ENCODE measurements around the gene COL5A1. TPM values are rescaled to one million over a fixed set of nuclear protein-coding genes. Genes with fewer than 3 reads are reported as not detected.
"Not testable (repeated sequence)": the region's sequence is repeated elsewhere in the genome, so short reads cannot be mapped to it uniquely, and the experiment has no call there.

The COL5A1 gene
- total and polyA plus RNA-seq, 2 experiments from 2014 or later, result 2.5 to 13.1 TPM

DNA sequence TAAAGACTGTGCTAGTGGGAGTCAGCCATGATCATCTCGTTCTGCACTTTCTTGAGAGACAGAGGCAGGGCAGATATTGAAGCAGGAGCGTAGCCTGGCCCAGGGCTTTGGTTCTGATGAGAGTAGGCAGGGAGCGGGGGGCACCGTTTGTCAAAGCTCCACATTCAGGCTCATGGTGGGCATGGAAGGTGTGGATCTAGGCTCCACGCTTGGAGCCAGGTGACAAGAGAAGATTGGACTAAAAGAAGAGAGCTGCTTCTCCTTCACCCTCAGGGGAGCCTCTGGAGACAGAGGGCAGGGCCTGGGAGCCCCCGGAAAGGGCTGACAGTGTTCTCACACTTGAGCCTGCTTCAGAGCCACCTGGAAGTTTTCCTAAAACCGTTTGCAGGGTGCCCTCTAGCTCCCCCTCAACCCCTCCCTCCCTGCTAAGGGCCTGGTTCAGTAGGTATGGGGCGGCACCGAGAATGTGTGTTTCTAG lies 214.3 kb downstream of the COL5A1 start (continued):
- TF ChIP-seq, protein P1, sequence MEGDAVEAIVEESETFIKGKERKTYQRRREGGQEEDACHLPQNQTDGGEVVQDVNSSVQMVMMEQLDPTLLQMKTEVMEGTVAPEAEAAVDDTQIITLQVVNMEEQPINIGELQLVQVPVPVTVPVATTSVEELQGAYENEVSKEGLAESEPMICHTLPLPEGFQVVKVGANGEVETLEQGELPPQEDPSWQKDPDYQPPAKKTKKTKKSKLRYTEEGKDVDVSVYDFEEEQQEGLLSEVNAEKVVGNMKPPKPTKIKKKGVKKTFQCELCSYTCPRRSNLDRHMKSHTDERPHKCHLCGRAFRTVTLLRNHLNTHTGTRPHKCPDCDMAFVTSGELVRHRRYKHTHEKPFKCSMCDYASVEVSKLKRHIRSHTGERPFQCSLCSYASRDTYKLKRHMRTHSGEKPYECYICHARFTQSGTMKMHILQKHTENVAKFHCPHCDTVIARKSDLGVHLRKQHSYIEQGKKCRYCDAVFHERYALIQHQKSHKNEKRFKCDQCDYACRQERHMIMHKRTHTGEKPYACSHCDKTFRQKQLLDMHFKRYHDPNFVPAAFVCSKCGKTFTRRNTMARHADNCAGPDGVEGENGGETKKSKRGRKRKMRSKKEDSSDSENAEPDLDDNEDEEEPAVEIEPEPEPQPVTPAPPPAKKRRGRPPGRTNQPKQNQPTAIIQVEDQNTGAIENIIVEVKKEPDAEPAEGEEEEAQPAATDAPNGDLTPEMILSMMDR (conservative IDR thresholded peaks at IDR 0.05; ENCODE audit: low read depth in 2 of 2), result no peak
- no peak for TF ChIP-seq ZNF114 (CRISPR knock-in tag; IDR thresholded peaks at IDR 0.05)

DNA sequence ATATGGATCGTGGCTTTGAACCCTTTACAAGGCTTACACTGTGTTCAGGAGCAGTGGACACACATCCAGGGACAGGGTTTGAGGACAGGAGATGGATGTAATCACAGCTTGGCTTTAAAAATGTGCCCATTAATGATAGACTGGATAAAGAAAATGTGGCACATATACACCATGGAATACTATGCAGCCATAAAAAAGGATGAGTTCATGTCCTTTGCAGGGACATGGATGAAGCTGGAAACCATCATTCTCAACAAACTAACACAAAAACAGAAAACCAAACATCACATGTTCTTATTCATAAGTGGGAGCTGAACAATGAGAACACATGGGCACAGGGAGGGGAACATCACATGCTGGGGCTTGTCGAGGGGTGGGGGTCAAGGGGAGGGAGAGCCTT lies 215.8 kb downstream of the COL5A1 start:
- not testable (repeated sequence) for H3K4me1 Mint-ChIP-seq; H3K36me3 Mint-ChIP-seq (ENCODE audit: low read depth); H3K27ac Mint-ChIP-seq; H3K4me1 ChIP-seq (ENCODE audit: insufficient read depth); H2AFZ ChIP-seq; H3K9me2 ChIP-seq (ENCODE audit: insufficient read depth); H4K20me1 ChIP-seq (replicated peaks; ENCODE audit: insufficient read depth); DNase-seq (ENCODE audit: low spot score); H3K4me2 ChIP-seq; H3F3A ChIP-seq (replicated peaks; ENCODE audit: low read depth); H3K4me3 ChIP-seq; H3K36me3 ChIP-seq (ENCODE audit: insufficient read depth); H3K27me3 ChIP-seq (ENCODE audit: insufficient read depth); H3K4me3 Mint-ChIP-seq; ATAC-seq; H3K27me3 Mint-ChIP-seq (ENCODE audit: insufficient read depth, low read depth, poor library complexity); H3K79me2 ChIP-seq (replicated peaks; ENCODE audit: insufficient read depth); H3K27ac ChIP-seq (ENCODE audit: low read depth)
- H3K9me3 Mint-ChIP-seq, result peaks cover 21% of the 10 kb centered on the region

DNA sequence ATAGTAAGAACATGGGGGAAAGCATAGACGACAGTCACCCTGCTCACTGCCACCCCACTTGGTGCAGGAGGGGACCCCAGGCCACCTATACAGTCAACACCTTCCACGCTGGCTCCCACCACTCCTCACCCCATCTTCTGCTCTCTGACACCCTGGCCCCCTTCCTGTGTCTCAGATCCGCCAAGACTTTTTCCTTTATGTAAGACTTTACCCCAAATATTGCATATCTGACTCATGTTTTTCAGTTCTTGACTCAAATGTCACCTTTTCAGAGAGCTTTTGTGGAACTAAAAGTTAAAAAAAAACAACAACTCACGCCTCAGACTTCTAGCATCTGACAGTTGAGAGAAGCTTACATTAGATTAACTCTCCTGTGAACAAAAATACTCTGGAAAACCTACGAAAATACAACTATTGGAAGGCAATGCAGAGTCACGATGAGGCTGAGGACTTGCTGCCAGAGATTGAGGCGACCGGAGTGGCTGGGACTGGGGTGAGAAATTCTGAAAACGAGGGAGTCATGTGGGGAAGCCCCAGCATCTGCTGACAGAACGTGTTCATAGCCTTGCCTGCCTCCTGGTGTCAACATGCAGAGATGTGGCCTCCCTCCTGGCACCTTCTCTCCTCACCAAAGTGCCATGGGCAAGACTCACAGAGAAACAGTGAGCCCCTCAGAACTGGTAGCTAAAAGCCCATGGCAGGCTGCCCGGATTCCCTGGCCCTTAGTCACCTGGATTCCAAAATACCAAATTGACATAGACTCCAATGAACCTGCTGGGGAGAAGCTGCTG lies 216.6 kb downstream of the COL5A1 start:
- no peaks in the 10 kb centered on the region for H4K20me1 ChIP-seq (replicated peaks; ENCODE audit: insufficient read depth)
- H3K4me1 ChIP-seq (ENCODE audit: insufficient read depth), result no peaks in the 10 kb centered on the region
- no peaks in the 10 kb centered on the region for H3K27me3 ChIP-seq (ENCODE audit: insufficient read depth)
- peaks cover 9% of the 10 kb centered on the region for H3K36me3 Mint-ChIP-seq (ENCODE audit: low read depth)
- no peaks in the 10 kb centered on the region for H3K4me1 Mint-ChIP-seq
- H3K4me3 ChIP-seq, result no peak overlapping the region
- DNase-seq (ENCODE audit: low spot score), result no peak
- no peak overlapping the region for H2AFZ ChIP-seq
- no peak for ATAC-seq
- no peak overlapping the region for H3K27ac Mint-ChIP-seq
- peaks cover 21% of the 10 kb centered on the region for H3K9me3 Mint-ChIP-seq
- no peak overlapping the region for H3K4me3 Mint-ChIP-seq
- H3K27me3 Mint-ChIP-seq (ENCODE audit: insufficient read depth, low read depth, poor library complexity), result peaks cover 5% of the 10 kb centered on the region
- H3K4me2 ChIP-seq, result no peak overlapping the region
- no peaks in the 10 kb centered on the region for H3K79me2 ChIP-seq (replicated peaks; ENCODE audit: insufficient read depth)
- H3K36me3 ChIP-seq (ENCODE audit: insufficient read depth), result no peaks in the 10 kb centered on the region
- H3F3A ChIP-seq (replicated peaks; ENCODE audit: low read depth), result no peaks in the 10 kb centered on the region
- 0 out of 2 replicates have a peak, but pooled peaks cover 3% of the 10 kb centered on the region for H3K9me2 ChIP-seq (ENCODE audit: insufficient read depth)
- no peak overlapping the region for H3K27ac ChIP-seq (ENCODE audit: low read depth)
- TF ChIP-seq POLR2AphosphoS5 (IDR thresholded peaks at IDR 0.05; ENCODE audit: low read depth) (no peak), NANOG (IDR thresholded peaks at IDR 0.05; ENCODE audit: borderline replicate concordance) (no peak), CREB1 (CRISPR knock-in tag; IDR thresholded peaks at IDR 0.05; ENCODE audit: low read depth) (no peak), ZNF114 (CRISPR knock-in tag; IDR thresholded peaks at IDR 0.05) (no peak), STAT1 (IDR thresholded peaks at IDR 0.05; ENCODE audit: unreplicated experiment) (no peak), ZNF331 (CRISPR knock-in tag; IDR thresholded peaks at IDR 0.05; ENCODE audit: low read depth) (no peak)
- TF ChIP-seq, protein P2, sequence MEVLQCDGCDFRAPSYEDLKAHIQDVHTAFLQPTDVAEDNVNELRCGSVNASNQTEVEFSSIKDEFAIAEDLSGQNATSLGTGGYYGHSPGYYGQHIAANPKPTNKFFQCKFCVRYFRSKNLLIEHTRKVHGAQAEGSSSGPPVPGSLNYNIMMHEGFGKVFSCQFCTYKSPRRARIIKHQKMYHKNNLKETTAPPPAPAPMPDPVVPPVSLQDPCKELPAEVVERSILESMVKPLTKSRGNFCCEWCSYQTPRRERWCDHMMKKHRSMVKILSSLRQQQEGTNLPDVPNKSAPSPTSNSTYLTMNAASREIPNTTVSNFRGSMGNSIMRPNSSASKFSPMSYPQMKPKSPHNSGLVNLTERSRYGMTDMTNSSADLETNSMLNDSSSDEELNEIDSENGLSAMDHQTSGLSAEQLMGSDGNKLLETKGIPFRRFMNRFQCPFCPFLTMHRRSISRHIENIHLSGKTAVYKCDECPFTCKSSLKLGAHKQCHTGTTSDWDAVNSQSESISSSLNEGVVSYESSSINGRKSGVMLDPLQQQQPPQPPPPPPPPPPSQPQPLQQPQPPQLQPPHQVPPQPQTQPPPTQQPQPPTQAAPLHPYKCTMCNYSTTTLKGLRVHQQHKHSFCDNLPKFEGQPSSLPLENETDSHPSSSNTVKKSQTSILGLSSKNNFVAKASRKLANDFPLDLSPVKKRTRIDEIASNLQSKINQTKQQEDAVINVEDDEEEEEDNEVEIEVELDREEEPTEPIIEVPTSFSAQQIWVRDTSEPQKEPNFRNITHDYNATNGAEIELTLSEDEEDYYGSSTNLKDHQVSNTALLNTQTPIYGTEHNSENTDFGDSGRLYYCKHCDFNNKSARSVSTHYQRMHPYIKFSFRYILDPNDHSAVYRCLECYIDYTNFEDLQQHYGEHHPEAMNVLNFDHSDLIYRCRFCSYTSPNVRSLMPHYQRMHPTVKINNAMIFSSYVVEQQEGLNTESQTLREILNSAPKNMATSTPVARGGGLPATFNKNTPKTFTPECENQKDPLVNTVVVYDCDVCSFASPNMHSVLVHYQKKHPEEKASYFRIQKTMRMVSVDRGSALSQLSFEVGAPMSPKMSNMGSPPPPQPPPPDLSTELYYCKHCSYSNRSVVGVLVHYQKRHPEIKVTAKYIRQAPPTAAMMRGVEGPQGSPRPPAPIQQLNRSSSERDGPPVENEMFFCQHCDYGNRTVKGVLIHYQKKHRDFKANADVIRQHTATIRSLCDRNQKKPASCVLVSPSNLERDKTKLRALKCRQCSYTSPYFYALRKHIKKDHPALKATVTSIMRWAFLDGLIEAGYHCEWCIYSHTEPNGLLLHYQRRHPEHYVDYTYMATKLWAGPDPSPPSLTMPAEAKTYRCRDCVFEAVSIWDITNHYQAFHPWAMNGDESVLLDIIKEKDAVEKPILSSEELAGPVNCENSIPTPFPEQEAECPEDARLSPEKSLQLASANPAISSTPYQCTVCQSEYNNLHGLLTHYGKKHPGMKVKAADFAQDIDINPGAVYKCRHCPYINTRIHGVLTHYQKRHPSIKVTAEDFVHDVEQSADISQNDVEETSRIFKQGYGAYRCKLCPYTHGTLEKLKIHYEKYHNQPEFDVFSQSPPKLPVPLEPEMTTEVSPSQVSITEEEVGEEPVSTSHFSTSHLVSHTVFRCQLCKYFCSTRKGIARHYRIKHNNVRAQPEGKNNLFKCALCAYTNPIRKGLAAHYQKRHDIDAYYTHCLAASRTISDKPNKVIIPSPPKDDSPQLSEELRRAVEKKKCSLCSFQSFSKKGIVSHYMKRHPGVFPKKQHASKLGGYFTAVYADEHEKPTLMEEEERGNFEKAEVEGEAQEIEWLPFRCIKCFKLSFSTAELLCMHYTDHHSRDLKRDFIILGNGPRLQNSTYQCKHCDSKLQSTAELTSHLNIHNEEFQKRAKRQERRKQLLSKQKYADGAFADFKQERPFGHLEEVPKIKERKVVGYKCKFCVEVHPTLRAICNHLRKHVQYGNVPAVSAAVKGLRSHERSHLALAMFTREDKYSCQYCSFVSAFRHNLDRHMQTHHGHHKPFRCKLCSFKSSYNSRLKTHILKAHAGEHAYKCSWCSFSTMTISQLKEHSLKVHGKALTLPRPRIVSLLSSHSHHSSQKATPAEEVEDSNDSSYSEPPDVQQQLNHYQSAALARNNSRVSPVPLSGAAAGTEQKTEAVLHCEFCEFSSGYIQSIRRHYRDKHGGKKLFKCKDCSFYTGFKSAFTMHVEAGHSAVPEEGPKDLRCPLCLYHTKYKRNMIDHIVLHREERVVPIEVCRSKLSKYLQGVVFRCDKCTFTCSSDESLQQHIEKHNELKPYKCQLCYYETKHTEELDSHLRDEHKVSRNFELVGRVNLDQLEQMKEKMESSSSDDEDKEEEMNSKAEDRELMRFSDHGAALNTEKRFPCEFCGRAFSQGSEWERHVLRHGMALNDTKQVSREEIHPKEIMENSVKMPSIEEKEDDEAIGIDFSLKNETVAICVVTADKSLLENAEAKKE (CRISPR knock-in tag; IDR thresholded peaks at IDR 0.05), result no peak
- TF ChIP-seq, protein P1 (conservative IDR thresholded peaks at IDR 0.05; ENCODE audit: low read depth in 2 of 2), result no peak

Data from GM23338 (cell line).